Uterus (tissue), 2 donors: ENCODE results near the gene ASTN2.

ENCODE experiments used
- CTCF ChIP-seq, 4 experiments: fragments of 200-600 bp in 2 of 4; fragments of 450-650 bp in 2 of 4; sonication (generic) in 2 of 4; IDR thresholded peaks; one replicate each; pipeline ENCODE4 v1.5.1; 2016 to 2019; ENCODE audit warnings: antibody characterized with exemption in 4 of 4, mild to moderate bottlenecking in 2 of 4, moderate library complexity in 1 of 4
- POLR2A ChIP-seq, 2 donors: fragments of 450-650 bp; IDR thresholded peaks; one replicate each; pipeline ENCODE4 v1.6.1; 2016; ENCODE audit warnings: antibody characterized with exemption in 2 of 2, mild to moderate bottlenecking in 1 of 2, moderate library complexity in 1 of 2

- TF ChIP-seq CTCF (IDR thresholded peaks at IDR 0.05): no peak
- TF ChIP-seq POLR2A (IDR thresholded peaks at IDR 0.05): no peak
Measured at GRCh38 chr9:116674210-116674980, 740.5 kb downstream of the ASTN2 start.
